Spleen (tissue), 7 donors: ENCODE results near the gene TNRC6B.

Experiments used
- CTCF ChIP-seq, 11 experiments: fragments of 200-600 bp in 7 of 11; fragments of 450-650 bp in 4 of 11; sonication (generic) in 4 of 11; IDR thresholded peaks in 8 of 11; conservative IDR thresholded peaks in 3 of 11; 1 replicate in 7 of 11; 2 replicates in 4 of 11; pipeline versions ENCODE4 v1.4.0 to v1.8.0; 2016 to 2021; ENCODE audit warnings: antibody characterized with exemption in 11 of 11, inconsistent platforms in 4 of 11, mild to moderate bottlenecking in 1 of 11
- POLR2AphosphoS5 ChIP-seq, 3 donors: sonication (generic); formaldehyde crosslinking; IDR thresholded peaks; one replicate each; pipeline ENCODE4 v1.5.1; 2017; ENCODE audit warnings: antibody characterized with exemption in 3 of 3
- donor health status: DM: no; HTN: no; CAD: no; lungs with moderate emphysema.
- donor health status: DM: no; HTN: no; CAD: no.
- donor health status: DM: no; HTN: no; CAD: no.

GRCh38 chr22:40180403-40180802 lies 2.7 kb downstream of the TNRC6B start:
- TF ChIP-seq CTCF (IDR thresholded peaks at IDR 0.05 in 8 of 11, conservative IDR thresholded peaks at IDR 0.05 in 3 of 11) (no peak), POLR2AphosphoS5 (IDR thresholded peaks at IDR 0.05) (no peak)
